ENCODE measurements around the gene PRKAG1.
A peak's percentile ranks its signal among the peaks of the same experiment; 100 is the strongest.

Gene PRKAG1

DNA sequence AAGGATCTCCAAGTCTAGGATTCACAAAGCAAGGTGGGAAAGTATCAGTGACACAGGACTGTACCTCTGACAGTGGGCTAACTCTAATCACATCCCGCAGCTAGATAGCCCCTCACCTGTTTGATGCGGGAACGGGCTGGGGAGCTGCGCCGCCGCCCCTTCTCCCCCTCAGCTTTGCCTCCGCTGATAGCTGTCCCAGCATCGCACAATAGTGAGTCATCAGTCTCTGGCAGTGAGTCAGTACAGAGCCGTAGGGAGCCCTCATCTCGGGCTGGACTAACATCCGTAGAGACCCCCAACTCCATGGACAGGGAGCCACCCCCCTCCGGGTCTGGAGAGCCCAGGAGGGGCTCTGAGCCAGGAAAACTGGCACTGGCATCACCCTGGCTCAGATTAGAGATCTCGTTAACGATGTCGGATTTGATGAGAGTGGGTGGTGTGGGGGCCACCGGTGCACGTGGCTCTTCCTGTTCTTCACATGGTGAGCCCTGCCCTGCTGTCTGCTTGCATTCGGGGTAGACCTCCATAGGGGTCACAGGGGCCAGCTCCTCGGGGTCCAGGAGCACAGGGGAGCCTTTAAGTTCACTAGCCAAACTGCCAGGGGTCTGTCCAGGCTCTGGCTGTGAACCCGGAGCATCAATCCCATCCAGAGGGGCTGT is 31.1 kb upstream of the PRKAG1 start:
- no peak for DNase-seq (ENCODE audit: low spot score)

DNA sequence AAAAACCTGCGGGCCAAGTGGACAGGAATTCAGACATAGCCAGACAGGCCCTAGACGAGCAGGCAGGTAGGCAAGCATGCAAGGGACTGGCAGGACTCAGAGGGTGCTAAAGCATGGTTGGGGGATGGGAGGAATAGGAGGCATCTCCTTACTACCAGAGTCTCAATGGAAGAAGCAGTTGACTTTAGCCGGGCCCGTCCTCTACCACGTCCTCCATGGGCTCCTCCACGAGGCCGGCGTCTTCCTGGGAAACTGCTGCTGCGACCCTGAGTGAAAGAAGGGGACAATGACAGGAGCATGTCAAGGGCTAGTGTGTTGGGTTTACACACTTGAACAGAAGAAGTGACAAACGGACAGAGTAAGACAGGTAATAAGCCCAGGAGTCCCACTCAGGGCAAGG is 30.4 kb upstream of the PRKAG1 start:
- DNase-seq (ENCODE audit: low spot score) = no peak

DNA sequence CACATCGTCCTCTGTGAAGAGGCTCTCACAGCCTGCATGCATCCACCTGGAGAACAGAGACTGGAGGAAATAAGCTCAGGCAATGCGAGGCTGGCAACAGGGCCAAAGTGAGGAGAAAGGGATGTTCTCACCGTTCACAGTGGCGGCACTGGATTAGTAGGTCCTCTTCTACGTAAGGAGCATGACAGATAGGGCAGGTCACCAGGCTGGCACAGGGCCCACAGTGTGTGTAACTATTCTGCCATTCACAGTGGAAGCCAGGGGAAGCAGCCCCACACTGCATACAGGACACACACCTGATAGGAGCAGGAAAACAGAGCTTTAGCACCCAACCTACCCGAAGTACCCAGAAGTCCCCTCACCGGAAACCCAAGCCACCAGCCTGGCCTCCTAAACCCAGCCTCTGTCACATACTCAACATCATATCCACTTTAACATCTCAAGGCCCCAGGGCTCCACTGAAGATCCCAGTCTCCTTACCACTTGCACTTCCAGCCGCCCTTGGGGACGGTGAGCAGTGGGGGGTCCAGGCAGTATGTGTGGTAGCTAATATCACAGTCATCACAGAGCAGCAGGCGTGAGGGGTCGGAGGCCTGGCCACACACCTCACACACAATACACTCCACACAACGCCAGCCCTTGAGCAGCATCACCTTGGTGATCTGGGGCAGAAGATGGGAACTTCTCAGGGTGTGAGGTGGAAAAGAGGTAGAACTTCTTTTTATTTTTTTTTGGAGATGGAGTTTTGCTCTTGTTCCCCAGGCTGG is 27.7 kb upstream of the PRKAG1 start:
- DNase-seq (ENCODE audit: low spot score) = no peak

DNA sequence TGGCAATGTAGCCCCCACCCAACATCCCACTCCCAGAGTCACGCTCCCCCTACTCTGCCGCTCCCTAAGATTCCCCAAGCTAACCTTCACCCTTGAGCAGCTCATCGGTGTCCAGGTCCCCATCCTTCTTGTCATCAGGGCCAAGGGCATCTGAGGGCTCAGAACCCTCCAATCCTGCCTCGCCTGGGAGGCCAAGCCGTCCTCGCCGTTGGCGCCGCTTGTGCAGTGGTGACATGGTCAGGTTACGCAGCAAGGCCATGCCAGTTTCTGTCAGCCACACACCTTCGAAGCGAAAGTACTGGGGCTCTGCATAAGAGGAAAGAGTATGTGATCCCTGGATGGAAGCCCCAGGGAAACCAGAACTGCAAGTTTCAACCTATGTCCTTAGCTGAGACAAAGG is 26.1 kb upstream of the PRKAG1 start:
- no peak for DNase-seq (ENCODE audit: low spot score)

DNA sequence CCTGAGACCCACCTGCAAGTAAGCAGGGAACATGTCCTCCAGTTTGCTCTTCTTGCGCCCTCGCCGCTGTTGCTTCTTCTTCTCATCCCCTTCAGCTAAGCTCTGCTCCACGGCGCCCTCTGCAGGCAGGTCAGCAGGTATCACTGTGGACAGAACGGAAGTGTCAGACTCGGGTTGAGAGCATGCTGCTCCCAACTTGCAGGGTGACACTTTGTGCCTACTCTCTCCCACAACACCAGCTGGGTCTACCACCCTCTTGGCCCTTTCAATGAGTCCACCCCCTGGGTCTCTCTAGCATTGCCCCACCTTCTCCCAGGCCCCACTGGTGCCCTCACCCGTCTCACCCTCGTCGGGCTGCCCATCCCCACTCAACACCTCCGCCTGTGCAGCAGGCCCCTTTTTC is 25.3 kb upstream of the PRKAG1 start:
- DNase-seq (ENCODE audit: low spot score) = peak; percentile 74

DNA sequence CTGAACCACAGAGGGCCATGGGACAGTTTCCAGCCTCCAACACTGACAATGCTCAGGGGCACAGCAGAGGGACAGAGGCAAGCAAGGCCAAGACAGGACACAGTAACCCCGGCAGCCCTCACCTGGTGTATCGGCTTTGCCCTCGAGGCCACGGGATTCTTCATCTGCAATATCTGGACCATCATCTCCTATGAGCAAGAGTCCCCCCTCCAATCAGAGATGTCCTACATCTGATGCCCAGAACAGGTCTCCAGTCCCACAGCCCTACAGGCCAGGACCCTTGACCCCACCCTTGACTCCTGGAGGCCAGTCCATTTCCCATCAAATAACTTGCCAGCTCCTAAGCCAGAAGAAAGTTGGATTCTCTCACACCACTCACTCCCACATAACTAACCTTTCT is 24.7 kb upstream of the PRKAG1 start:
- no peak for DNase-seq (ENCODE audit: low spot score)

DNA sequence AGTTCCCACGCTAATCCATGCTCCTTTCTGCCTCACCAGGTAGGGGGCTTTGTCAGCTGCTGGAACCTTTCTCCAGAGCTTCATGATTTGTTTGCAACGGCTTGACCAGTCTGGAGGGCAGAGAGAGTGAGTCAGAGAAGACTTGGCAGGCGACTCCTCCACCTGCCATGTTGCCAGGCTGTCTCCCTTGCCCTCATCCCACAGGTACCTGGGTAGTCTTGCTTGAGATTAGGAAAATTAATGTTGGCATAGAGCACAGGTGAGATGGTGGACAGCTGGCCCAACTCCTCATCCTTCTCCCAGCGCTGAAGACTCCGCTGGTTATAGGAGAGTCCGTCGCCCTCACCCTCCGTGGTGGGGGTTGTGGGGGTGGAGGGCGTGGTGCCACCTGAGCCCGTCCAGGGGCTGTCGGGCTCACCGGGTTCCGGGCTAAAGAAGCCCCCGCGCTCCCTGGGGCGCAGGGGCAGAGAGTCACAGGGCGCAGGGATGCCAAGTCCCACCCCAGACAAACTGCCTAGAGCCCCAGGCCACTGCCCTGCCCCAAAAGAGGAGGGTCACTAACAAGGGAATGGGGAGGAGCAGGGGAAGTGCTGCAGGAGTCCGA is 23.4 kb upstream of the PRKAG1 start:
- DNase-seq (ENCODE audit: low spot score) = no peak

DNA sequence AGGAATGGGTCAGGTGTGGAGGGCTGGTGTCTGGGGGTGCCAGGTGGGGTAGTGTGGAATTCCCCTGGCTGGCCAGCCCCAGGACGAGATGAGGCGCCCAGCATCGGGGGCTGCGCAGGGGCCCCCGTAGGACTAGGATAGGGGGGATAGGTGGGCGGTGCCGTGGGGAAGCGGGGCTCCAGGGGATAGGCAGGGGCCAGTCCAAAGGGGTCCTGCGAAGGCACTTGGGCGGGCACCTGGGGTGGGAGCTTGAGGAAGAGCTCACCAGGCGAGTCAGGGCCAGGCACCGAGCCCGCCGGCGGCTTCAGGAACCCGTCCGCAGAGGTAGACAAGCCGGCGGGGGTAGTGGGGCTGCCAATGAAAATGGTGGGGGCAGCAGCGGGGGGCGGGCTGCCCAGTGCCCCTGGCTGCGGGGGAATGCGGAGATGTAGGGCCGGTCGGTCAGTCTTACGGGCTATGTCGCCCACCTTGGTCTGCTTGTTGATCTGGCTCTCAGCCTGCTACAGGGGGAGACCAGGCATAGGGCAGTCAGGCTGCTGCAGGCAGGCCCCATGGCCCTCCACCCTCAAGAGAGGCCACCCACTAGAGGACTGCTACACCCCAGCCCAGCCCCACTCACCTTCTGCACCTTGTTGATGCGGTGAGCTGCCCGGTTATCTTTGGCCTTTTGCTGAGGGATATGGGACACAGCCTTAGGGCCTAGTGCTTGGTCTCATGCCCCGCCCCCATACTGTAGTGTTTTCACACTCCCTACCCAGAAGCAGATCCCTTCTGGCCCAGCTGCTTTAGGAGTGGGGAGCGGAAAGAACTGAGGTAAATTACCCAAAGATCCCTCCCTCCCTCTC is 22.7 kb upstream of the PRKAG1 start:
- no peak for DNase-seq (ENCODE audit: low spot score)

DNA sequence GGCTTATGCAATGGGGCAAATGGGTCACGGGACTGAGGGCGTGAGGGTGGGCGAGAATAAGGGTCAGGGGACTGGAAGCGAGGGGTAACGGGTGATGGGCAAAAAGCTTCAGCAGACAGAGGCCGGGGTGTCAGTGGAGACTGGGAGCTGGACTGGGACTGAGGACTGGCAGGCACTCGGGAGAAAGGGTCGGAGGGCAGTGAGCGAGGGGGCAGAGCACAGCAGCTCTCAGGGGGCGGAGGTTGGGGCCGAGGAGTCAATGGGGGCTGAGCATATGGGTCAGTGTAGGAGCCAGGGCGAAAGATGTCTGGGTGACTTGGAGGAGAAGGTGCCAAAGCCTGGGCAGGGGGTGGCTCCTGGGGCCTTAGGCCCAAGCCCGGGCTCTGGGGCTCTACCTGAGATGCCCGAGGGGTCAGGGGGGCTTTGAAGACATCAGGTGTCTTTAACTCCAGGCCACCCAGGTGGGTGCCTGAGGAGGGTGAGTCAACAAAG is 21.8 kb upstream of the PRKAG1 start:
- no peak for DNase-seq (ENCODE audit: low spot score)

DNA sequence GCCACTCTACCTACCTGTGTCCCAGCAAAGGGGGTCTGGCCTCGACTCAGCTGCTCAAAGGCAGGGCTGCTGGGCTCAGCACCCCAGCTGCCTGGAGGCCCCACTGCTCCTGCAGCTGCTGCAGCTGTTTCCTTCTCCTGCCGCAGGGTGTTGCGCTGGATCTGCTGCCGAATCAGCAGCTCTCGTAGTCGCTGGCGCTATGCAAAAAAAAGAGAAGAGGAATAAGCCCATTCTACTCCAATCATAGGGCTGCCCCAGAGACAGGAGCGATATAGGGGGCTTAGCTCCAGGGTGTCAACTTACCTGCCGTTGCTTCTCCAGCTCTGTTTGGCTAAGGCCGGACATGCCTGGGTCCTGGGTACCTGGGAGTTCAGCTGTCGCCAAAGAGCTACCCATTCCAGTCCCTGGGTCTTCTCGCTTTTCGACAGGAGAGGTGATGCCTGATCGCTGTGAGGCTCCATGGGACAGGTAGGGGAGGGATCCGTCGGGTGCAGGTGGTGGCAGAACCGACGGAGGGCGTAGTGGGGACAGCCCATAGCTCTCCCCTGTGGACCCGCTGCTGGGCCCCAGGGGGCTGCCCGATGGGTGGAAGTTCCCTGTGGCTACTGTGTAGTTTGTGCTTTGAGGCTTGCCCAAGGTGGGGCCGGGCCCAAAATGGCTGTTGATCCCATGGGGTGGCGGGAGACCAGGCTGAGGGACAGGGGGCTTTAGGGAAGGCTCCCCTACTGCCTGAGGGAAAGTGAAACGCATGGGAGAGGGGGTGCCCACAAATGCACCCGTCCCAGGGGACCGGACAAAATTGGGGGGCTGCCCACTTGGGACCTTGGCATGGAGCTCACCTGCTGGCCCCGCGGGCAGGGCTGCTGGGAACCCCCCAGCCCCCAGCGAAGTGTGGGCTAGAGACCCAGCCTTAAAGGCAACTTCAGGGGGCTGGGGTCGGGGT is 21.1 kb upstream of the PRKAG1 start:
- no peak for DNase-seq (ENCODE audit: low spot score)

DNA sequence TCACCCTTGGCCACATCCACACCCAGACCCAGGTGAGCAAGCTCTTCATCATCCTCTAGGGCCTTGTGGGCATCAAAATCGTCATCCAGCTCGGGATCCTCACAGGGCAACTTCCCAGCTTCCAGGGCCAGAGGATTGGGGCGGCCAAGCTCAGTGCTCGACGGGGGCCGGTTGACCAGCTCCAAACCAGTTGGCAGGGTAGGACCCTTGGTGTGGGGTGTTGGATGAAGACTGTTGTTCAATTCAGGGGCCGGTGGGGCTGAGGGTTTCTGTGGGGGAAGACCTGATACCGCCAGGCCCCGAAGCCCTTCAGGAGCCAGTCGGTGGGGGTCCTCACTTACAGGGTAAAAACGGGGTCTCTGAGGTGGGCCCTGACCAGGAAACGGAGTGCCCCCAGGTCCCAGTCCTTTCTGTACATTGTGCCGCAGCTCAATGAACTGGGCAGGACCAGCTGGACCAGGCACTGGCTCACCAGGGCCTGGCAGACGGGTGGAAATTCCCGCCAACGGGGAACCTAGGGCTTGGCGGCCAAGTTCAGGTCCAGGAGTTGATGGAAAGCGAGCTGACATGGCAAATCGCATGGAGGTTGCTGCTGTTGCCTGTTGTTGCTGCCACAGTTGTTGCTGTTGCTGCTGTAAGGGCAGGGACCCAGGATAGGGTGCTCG is 19.8 kb upstream of the PRKAG1 start:
- DNase-seq (ENCODE audit: low spot score) = no peak

DNA sequence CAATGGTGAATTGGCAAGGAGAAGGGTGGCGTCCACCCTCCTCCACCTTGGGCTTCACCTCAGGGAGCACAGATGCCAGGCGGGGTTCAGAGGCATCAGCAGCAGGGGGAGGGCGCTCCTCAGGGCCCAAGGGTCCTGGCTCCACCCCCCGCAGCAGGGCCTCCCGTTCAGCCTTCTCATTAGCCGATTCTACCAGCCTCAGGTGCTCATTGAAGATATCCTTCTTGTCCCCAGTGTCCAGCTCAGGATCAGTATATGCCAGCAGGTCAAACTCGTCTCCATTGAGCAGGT is 19.3 kb upstream of the PRKAG1 start:
- no peak for DNase-seq (ENCODE audit: low spot score)

DNA sequence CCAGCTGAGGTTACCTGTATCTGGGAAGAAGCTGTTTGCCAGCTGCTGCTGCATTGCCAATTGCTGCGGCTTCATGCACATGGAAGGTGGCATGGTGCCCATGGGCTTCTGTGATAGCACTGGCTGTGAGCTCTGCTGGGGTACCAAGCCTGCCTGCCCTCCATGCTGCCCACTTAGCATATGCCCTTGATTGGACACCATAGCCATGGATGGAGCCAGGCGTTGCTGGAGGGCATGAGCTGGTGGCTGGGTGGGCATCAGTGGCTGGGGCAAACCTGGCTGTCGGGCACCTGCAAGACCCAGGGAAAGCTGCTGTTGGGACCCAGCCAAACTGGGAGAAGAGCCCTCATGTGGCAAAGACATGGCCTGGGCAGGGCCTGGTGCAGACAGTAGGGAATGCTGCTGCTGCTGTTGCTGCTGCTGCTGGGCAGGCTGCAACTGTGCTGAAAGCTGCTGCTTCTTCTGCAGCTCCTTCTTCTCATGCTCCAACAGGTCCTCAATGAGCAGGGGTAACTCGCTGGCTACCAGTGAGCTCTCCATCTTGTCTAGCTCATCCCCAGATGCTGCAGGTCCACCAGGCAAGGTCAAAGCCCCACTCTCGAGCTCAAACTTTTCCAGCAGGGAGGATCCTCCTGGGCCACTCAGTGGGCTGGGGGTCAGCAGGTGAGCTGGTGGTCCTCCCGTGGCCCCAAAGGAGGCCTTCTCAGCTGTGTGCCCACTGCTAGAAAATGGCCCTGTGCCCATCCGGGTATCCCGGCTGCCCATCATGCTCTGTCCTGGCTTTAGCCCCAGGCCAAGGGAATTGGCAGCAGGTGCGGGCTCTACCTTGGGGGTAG is 18.8 kb upstream of the PRKAG1 start:
- no peak for DNase-seq (ENCODE audit: low spot score)

DNA sequence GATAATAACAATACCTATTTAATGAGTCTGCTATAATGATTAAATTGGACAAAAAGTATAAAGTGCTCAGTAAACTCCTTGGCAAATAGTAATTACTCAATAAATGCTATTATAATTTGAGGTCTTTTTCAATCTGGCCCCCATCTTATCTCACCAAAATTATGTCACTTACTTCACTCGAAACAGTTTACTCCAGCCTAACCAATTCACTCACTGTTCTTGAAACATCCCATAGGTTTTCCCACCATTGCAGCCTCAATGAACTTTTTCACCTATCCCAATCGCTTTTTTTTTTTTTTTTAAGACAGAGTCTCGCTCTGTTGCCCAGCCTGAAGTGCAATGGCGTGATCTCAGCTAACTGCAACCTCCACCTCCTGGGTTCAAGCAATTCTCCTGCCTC is 17.5 kb upstream of the PRKAG1 start:
- DNase-seq (ENCODE audit: low spot score) = no peak

DNA sequence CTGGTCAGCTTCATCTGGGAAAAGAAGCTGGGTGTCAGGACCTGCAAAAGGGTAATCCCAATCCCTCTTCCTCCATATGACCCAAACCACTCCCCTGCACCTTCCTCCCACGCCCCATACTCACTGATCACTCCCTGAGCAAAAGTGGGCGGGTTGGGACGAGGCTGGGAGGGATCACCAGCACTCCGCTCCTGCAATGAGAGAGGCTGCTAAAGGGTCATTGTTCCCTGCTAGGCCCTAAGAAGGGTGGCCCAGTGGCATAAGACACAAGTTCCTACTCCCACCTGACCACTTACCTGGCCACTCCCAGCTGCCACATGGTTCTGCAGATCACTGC is 15.7 kb upstream of the PRKAG1 start:
- DNase-seq (ENCODE audit: low spot score) = no peak

DNA sequence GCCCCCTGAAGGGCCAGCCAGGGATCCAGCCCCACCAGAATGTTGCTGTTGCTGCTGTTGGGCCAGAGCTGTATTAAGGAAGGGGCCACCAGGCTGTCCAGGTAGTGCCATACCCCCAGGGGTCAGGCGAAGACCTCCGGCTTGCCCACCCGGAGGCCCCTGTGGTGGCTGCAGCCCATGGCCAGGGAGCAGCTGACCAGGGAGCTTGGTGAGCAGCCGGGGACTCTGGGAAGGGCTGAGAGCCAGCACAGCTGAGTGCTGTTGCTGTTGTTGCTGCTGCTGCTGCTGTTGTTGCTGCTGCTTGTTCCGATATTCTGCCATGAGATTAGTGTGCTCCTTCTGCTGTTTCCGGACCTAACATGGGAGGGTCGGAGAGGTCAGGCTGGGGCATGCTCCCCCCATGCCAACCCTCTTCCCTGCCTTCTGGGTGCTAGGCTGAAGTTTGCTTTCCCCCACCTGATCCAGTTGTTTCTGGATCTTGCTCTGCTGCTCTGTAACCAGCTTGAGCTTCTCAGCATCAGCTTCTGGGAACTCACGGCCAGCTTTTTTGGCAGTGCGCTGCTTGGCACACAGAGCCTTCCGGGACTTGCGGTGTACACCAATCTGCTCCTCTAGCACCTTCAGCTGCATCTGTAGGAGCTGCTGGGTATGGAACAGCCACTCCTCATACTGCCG is 15.2 kb upstream of the PRKAG1 start:
- no peak for DNase-seq (ENCODE audit: low spot score)

DNA sequence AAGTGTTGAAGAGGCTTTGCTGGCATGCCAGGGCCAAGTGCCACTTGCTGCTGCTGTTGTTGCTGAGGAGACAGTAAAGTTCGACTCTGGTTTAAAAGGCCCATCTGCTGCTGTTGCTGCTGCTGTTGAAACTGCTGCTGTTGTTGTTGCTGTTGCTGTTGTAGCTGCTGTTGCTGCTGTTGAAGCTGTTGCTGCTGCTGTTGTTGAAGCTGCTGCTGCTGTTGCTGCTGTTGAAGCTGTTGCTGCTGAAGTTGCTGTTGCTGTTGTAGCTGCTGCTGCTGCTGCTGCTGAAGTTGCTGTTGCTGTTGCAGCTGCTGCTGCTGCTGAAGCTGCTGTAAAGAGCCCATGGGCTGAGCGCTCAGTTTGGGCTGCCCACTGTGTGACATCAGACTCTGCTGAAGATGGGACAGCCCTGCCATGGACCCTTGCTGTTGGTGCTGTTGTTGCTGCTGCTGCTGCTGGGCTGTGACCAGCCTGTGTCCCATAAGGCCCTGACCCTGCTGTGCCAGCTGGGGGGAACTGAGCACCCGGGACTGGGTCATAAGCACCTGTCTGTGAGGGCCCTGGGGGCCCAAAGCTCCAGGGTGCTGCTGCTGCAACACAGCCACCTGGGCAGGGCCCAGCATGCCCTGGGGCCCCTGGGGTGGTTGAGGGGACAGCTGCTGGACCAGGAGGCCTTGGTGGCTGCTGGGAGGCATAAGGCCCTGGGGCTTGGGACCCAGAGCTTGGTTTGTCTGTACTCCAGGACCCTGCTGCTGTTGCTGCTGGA is 14.3 kb upstream of the PRKAG1 start:
- DNase-seq (ENCODE audit: low spot score) = no peak

DNA sequence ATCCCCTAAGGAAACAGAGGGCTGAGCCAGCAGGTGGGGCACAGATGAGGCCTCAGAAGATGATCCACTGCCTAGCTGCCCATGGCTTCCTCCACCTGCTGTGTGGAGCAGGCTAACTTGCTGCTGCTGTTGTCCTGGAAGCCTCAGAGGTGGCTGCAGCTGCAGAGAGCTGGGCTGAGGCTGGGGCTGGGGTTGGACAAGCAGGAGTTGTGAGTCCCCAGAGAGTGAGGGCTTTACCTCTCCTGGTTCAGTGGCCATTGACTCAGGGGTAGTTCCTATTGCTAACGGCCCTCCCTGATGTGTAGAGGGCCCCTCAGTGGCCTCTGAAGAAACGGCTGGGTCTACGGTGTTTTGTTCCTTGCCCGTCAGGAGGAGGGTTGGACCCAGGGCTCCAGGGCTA is 13.7 kb upstream of the PRKAG1 start:
- DNase-seq (ENCODE audit: low spot score) = no peak
